Adrenal gland (tissue), 5 donors: ENCODE measurements around the gene TUBGCP2.

ENCODE experiments used
- CTCF ChIP-seq, 6 experiments: fragments of 450-650 bp in 4 of 6; fragments of 200-600 bp in 2 of 6; sonication (generic) in 1 of 6; IDR thresholded peaks; 1 replicate in 5 of 6; 2 replicates in 1 of 6; pipeline versions ENCODE4 v1.5.1 to v1.8.0; 2016 to 2021; ENCODE audit warnings: antibody characterized with exemption in 6 of 6, mild to moderate bottlenecking in 2 of 6, moderate library complexity in 1 of 6
- POLR2A ChIP-seq, 2 donors: fragments of 450-650 bp; IDR thresholded peaks; one replicate each; pipeline ENCODE4 v1.6.1; 2017; ENCODE audit warnings: antibody characterized with exemption in 2 of 2, mild to moderate bottlenecking in 2 of 2, moderate library complexity in 1 of 2
- donor health status: DM: no; HTN: no; CAD: no.

DNA sequence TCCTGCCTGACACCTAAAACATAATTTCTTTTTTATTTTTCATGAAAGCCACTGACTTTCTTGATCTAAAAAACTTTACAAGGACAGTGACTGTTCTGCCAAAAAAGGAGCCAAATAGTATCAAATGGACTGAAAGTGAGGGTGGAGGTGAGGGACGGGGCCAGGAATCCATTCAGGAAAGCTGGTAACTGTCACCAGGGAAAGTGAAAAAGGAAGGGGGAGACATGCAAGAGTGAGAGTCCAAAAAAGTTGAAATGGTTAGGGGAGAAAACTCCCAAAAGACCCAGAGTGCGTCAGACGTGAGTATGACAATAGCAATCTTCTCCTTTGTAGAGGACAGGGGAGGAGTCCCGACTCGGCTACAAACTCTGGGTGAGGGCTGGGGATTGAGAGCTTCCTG lies 35.6 kb upstream of the TUBGCP2 start:
- TF ChIP-seq CTCF (IDR thresholded peaks at IDR 0.05) (no peak), POLR2A (IDR thresholded peaks at IDR 0.05) (no peak)
